Uterus (tissue), 4 donors: ENCODE results near the gene RAD9A. TPM values are rescaled to one million over a fixed set of nuclear protein-coding genes. Genes with fewer than 3 reads are reported as not detected.

Experiments used
- DNase-seq, 2 donors: peaks; one replicate each; pipeline ENCODE4 v3.0.0-alpha.2; 2019 to 2020
- H3K27ac ChIP-seq, 2 donors: fragments of 200-600 bp; sonication (generic); 1 replicate in 1 of 2; 2 replicates in 1 of 2; pipeline ENCODE4 v1.5.1; 2016 to 2018
- H3K27me3 ChIP-seq, 2 donors: fragments of 200-600 bp; sonication (generic); one replicate each; pipeline ENCODE4 v1.5.1; 2018 to 2019; ENCODE audit warnings: control low read depth in 1 of 2
- H3K36me3 ChIP-seq, 2 donors: fragments of 200-600 bp; sonication (generic); one replicate each; pipeline ENCODE4 v1.5.1; 2019; ENCODE audit warnings: control low read depth in 1 of 2
- H3K4me1 ChIP-seq, 2 donors: fragments of 200-600 bp; sonication (generic); one replicate each; pipeline ENCODE4 v1.5.1; 2018 to 2019; ENCODE audit warnings: control low read depth in 1 of 2
- H3K4me3 ChIP-seq, 2 donors: fragments of 200-600 bp; sonication (generic); 1 replicate in 1 of 2; 2 replicates in 1 of 2; pipeline ENCODE4 v1.5.1; 2018 to 2019; ENCODE audit warnings: mild to moderate bottlenecking in 1 of 2
- H3K9me3 ChIP-seq, 2 donors: fragments of 200-600 bp; sonication (generic); one replicate each; pipeline ENCODE4 v1.5.1; 2019; ENCODE audit warnings: control low read depth in 1 of 2
- CTCF ChIP-seq, 4 experiments: fragments of 200-600 bp in 2 of 4; fragments of 450-650 bp in 2 of 4; sonication (generic) in 2 of 4; IDR thresholded peaks; one replicate each; pipeline ENCODE4 v1.5.1; 2016 to 2019; ENCODE audit warnings: antibody characterized with exemption in 4 of 4, mild to moderate bottlenecking in 2 of 4, moderate library complexity in 1 of 4
- POLR2A ChIP-seq, 2 donors: fragments of 450-650 bp; IDR thresholded peaks; one replicate each; pipeline ENCODE4 v1.6.1; 2016; ENCODE audit warnings: antibody characterized with exemption in 2 of 2, mild to moderate bottlenecking in 1 of 2, moderate library complexity in 1 of 2
- intact Hi-C: fragments of 100-400 bp; cut with DNase I; formaldehyde crosslinking; loops from one replicate; pipeline ENCODE4 v1.15.1; 2023; ENCODE audit warnings: low total_unique reads
- total RNA-seq, 4 donors: library from RNA; depleted of rRNA in 3 of 4; stranded (reverse); fragments of >200 nt in 3 of 4; gene quantifications; one replicate each; pipeline versions ENCODE4 v1.1.0 to v1.2.4, GENCODE V29; 2014 to 2023
- donor health status: DM: yes; HTN: yes; CAD: no.

Gene RAD9A
- total RNA-seq, 4 donors from 2014 or later, result 2.6 to 37.3 (median 11.6) TPM

- peak; percentile 81 to 83 for DNase-seq
Observed at GRCh38 chr11:67366961-67367760, 24.6 kb upstream of the RAD9A start.

GRCh38 chr11:67367761-67368227 lies 24.0 kb upstream of the RAD9A start:
- no peaks in the 10 kb centered on the region for H3K36me3 ChIP-seq
- peaks cover 5 to 16% of the 10 kb centered on the region in 2 donors for H3K4me1 ChIP-seq
- peak in 1 of 2 donors; percentile 27 for DNase-seq
- no peaks in the 10 kb centered on the region for H3K9me3 ChIP-seq
- H3K4me3 ChIP-seq, result no peak overlapping the region
- no peaks in the 10 kb centered on the region for H3K27me3 ChIP-seq
- intact Hi-C loops, result no loop called here
- peak overlapping the region; percentile 92 to 99 for H3K27ac ChIP-seq
- TF ChIP-seq POLR2A (IDR thresholded peaks at IDR 0.05) (no peak), CTCF (IDR thresholded peaks at IDR 0.05) (no peak)

More at GRCh38 chr11:67366961-67367760, 24.6 kb upstream of the RAD9A start:
- H3K27me3 ChIP-seq, result no peaks in the 10 kb centered on the region
- TF ChIP-seq POLR2A (IDR thresholded peaks at IDR 0.05) (no peak), CTCF (IDR thresholded peaks at IDR 0.05) (no peak)
- intact Hi-C loops, result no loop called here
- H3K27ac ChIP-seq, result peak overlapping the region; percentile 92 to 99
- H3K4me3 ChIP-seq, result peak overlapping the region in 1 of 2 donors; percentile 6
- peaks cover 5 to 16% of the 10 kb centered on the region in 2 donors for H3K4me1 ChIP-seq
- H3K9me3 ChIP-seq, result no peaks in the 10 kb centered on the region
- H3K36me3 ChIP-seq, result no peaks in the 10 kb centered on the region

GRCh38 chr11:67368621-67369020 lies 23.2 kb upstream of the RAD9A start:
- peaks cover 5 to 16% of the 10 kb centered on the region in 2 donors for H3K4me1 ChIP-seq

GRCh38 chr11:67369275-67369674 lies 22.5 kb upstream of the RAD9A start:
- Histone ChIP-seq H3K4me1 (peaks cover 5 to 16% of the 10 kb centered on the region in 2 donors), H3K4me3 (no peak overlapping the region), H3K27ac (peak overlapping the region; percentile 92 to 99), H3K27me3 (no peaks in the 10 kb centered on the region), H3K9me3 (no peaks in the 10 kb centered on the region), H3K36me3 (no peaks in the 10 kb centered on the region)
- TF ChIP-seq POLR2A (IDR thresholded peaks at IDR 0.05), result no peak
- no peak for TF ChIP-seq CTCF (IDR thresholded peaks at IDR 0.05)
- intact Hi-C loops, result no loop called here
- DNase-seq, result no peak

More at GRCh38 chr11:67368621-67369020, 23.2 kb upstream of the RAD9A start:
- Histone ChIP-seq H3K4me3 (no peak overlapping the region), H3K27me3 (no peaks in the 10 kb centered on the region), H3K9me3 (no peaks in the 10 kb centered on the region), H3K36me3 (no peaks in the 10 kb centered on the region), H3K27ac (peak overlapping the region; percentile 92 to 99)
- intact Hi-C loops, result no loop called here
- TF ChIP-seq POLR2A (IDR thresholded peaks at IDR 0.05) (no peak), CTCF (IDR thresholded peaks at IDR 0.05) (no peak)
- DNase-seq, result no peak

GRCh38 chr11:67369801-67370284 lies 21.9 kb upstream of the RAD9A start:
- intact Hi-C loops, result no loop called here
- Histone ChIP-seq H3K27me3 (no peaks in the 10 kb centered on the region), H3K4me3 (peak overlapping the region; percentile 6 to 17), H3K27ac (peak overlapping the region; percentile 92 to 99), H3K9me3 (no peaks in the 10 kb centered on the region), H3K4me1 (peaks cover 5 to 14% of the 10 kb centered on the region in 2 donors), H3K36me3 (no peaks in the 10 kb centered on the region)
- TF ChIP-seq POLR2A (IDR thresholded peaks at IDR 0.05) (peak; percentile 37 to 39), CTCF (IDR thresholded peaks at IDR 0.05) (no peak)
- DNase-seq, result peak; percentile 63 to 86
